ENCODE measurements around the gene TMC3.

The TMC3 gene

GRCh38 chr15:81294516-81294880 lies 79.5 kb downstream of the TMC3 start:
- peaks cover 24% of the 10 kb centered on the region for H3K27me3 Mint-ChIP-seq (ENCODE audit: low read depth)
- no peak overlapping the region for H3K4me3 Mint-ChIP-seq
- no peaks in the 10 kb centered on the region for H3K36me3 Mint-ChIP-seq (ENCODE audit: low read depth)
- H3K9me3 Mint-ChIP-seq: no peaks in the 10 kb centered on the region
- H3K27ac Mint-ChIP-seq: peak overlapping the region in 1 of 3 experiments; percentile 10
- TF ChIP-seq, protein P1, sequence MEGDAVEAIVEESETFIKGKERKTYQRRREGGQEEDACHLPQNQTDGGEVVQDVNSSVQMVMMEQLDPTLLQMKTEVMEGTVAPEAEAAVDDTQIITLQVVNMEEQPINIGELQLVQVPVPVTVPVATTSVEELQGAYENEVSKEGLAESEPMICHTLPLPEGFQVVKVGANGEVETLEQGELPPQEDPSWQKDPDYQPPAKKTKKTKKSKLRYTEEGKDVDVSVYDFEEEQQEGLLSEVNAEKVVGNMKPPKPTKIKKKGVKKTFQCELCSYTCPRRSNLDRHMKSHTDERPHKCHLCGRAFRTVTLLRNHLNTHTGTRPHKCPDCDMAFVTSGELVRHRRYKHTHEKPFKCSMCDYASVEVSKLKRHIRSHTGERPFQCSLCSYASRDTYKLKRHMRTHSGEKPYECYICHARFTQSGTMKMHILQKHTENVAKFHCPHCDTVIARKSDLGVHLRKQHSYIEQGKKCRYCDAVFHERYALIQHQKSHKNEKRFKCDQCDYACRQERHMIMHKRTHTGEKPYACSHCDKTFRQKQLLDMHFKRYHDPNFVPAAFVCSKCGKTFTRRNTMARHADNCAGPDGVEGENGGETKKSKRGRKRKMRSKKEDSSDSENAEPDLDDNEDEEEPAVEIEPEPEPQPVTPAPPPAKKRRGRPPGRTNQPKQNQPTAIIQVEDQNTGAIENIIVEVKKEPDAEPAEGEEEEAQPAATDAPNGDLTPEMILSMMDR (IDR thresholded peaks at IDR 0.05; ENCODE audit: unreplicated experiment in 3 of 3): peak in 1 of 3 experiments; percentile 16
- peaks cover 8% of the 10 kb centered on the region for H3K4me1 Mint-ChIP-seq

- no peak overlapping the region for H3K4me3 Mint-ChIP-seq
- H3K9me3 Mint-ChIP-seq: no peaks in the 10 kb centered on the region
- H3K27me3 Mint-ChIP-seq (ENCODE audit: low read depth): peaks cover 27% of the 10 kb centered on the region
- TF ChIP-seq, protein P1 (IDR thresholded peaks at IDR 0.05; ENCODE audit: unreplicated experiment in 3 of 3): peak in 1 of 3 experiments; percentile 28
- H3K4me1 Mint-ChIP-seq: peaks cover 8% of the 10 kb centered on the region
- no peak overlapping the region for H3K27ac Mint-ChIP-seq
- no peaks in the 10 kb centered on the region for H3K36me3 Mint-ChIP-seq (ENCODE audit: low read depth)
Observed at GRCh38 chr15:81293728-81294515, 80.1 kb downstream of the TMC3 start.

GRCh38 chr15:81292523-81293001 lies 81.5 kb downstream of the TMC3 start:
- no peak overlapping the region for H3K27ac Mint-ChIP-seq
- peaks cover 18% of the 10 kb centered on the region for H3K27me3 Mint-ChIP-seq (ENCODE audit: low read depth)
- no peaks in the 10 kb centered on the region for H3K36me3 Mint-ChIP-seq (ENCODE audit: low read depth)
- H3K9me3 Mint-ChIP-seq: no peaks in the 10 kb centered on the region
- peaks cover 8% of the 10 kb centered on the region for H3K4me1 Mint-ChIP-seq
- no peak overlapping the region for H3K4me3 Mint-ChIP-seq
- TF ChIP-seq, protein P1 (IDR thresholded peaks at IDR 0.05; ENCODE audit: unreplicated experiment in 3 of 3): no peak

DNA sequence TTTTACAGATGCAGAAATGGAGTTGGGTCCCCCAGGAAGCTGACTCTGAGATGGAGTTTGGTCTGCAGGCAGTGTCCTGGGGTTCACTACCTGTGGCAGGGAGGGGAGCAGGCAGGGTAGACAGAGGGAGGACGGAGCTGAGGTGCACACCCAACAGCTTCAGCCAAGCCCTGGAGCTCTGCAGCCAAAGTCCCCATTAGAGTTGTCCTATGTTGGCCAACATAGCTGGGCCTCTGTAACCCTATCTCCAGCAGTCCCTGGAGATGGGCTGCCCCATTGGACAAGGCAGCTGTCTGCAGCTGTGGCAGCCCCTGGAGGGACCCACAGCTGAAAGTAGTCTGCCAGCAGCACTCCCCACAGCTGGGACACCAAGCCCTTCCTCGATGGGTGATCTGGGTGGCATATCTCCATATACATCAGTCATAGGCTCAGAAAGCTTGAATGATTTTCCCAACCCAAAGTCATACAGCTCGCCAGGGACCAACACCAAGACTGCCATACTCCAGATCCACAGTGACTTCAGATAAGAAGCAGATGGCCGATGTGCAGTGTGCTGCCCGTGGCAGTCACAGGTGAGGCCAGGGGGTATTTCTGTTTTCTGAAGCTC lies 82.0 kb downstream of the TMC3 start:
- TF ChIP-seq, protein P1 (IDR thresholded peaks at IDR 0.05; ENCODE audit: unreplicated experiment in 3 of 3): no peak
- Mint-ChIP-seq H3K4me3 (no peak overlapping the region), H3K4me1 (peaks cover 8% of the 10 kb centered on the region), H3K9me3 (no peaks in the 10 kb centered on the region), H3K36me3 (ENCODE audit: low read depth) (no peaks in the 10 kb centered on the region), H3K27me3 (ENCODE audit: low read depth) (peaks cover 13% of the 10 kb centered on the region), H3K27ac (no peak overlapping the region)

- H3K9me3 Mint-ChIP-seq: no peaks in the 10 kb centered on the region
- peaks cover 13% of the 10 kb centered on the region for H3K27me3 Mint-ChIP-seq (ENCODE audit: low read depth)
- H3K4me1 Mint-ChIP-seq: peaks cover 3% of the 10 kb centered on the region
- H3K36me3 Mint-ChIP-seq (ENCODE audit: low read depth): no peaks in the 10 kb centered on the region
- no peak overlapping the region for H3K4me3 Mint-ChIP-seq
- no peak overlapping the region for H3K27ac Mint-ChIP-seq
- TF ChIP-seq, protein P1 (IDR thresholded peaks at IDR 0.05; ENCODE audit: unreplicated experiment in 3 of 3): no peak
Observed at GRCh38 chr15:81289910-81290309, 84.1 kb downstream of the TMC3 start.

Data from nephron (organoid).